DND-41 (cell line): Measurements from ENCODE around the gene SLC44A2.

Experiments used
- CTCF ChIP-seq: IDR thresholded peaks from 2 replicates; pipeline ENCODE4 v1.5.1; 2012; ENCODE audit warnings: borderline replicate concordance, low read length, moderate library complexity, mild to moderate bottlenecking; ENCODE audit not compliant: poor library complexity, severe bottlenecking; ENCODE audit errors: extremely low read depth
- EZH2 ChIP-seq: IDR thresholded peaks from 3 replicates; pipeline ENCODE4 v1.6.1; 2012; ENCODE audit warnings: borderline replicate concordance, low read depth, mild to moderate bottlenecking, moderate library complexity, low read length, inconsistent platforms; ENCODE audit not compliant: severe bottlenecking

- TF ChIP-seq CTCF: no peak
- TF ChIP-seq EZH2: no peak
Observed at GRCh38 chr19:10587839-10588150, 37.6 kb upstream of the SLC44A2 start.
